H1 (cell line): ENCODE measurements around the gene RBM6. TPM values are rescaled to one million over a fixed set of nuclear protein-coding genes. Genes with fewer than 3 reads are reported as not detected.

Experiments used
- CTCF ChIA-PET: fragments of 300-600 bp; sonication (Branson Sonifier 250); formaldehyde crosslinking; loops from one replicate; lab custom pipeline; 2021; ENCODE audit not compliant: partially characterized antibody; lab: Charles Lee
- POLR2A ChIA-PET: fragments of 300-600 bp; sonication (Branson Sonifier 250); formaldehyde crosslinking; loops from one replicate; lab custom pipeline; 2021; ENCODE audit warnings: inconsistent platforms; ENCODE audit not compliant: partially characterized antibody; lab: Charles Lee
- DNase-seq, 2 experiments: peaks; one replicate each; pipeline versions ENCODE4 v3.0.0 to v3.0.0-alpha.2; 2010 to 2022; ENCODE audit warnings: low spot score in 2 of 2, low read depth in 1 of 2, mixed read lengths in 1 of 2
- FAIRE-seq: peaks from 2 replicates; lab custom pipeline; 2011; peaks lifted over from hg19 to GRCh38; lab: Jason Lieb, UNC
- H2AFZ ChIP-seq: 2 replicates; pipeline ENCODE4 v1.8.1; 2012; ENCODE audit warnings: low read length, inconsistent platforms
- H2AK5ac ChIP-seq: 2 replicates; pipeline ENCODE4 v1.6.1; 2013; ENCODE audit warnings: low read depth, low read length
- H2BK120ac ChIP-seq: replicated peaks from 2 replicates; pipeline ENCODE3; 2013; ENCODE audit warnings: low read depth, low read length, inconsistent platforms
- H2BK12ac ChIP-seq: 2 replicates; pipeline ENCODE4 v1.6.1; 2013; ENCODE audit warnings: low read depth, low read length
- H2BK15ac ChIP-seq: 2 replicates; pipeline ENCODE4 v1.6.1; 2013; ENCODE audit warnings: low read length
- H2BK20ac ChIP-seq: 2 replicates; pipeline ENCODE4 v1.6.1; 2013; ENCODE audit warnings: low read length
- H2BK5ac ChIP-seq: 2 replicates; pipeline ENCODE4 v1.6.1; 2013; ENCODE audit warnings: low read depth, low read length
- H3K14ac ChIP-seq: 2 replicates; pipeline ENCODE4 v1.6.1; 2013; ENCODE audit warnings: inconsistent platforms; ENCODE audit not compliant: insufficient read length
- H3K18ac ChIP-seq: 2 replicates; pipeline ENCODE4 v1.6.1; 2013; ENCODE audit warnings: low read length; ENCODE audit errors: extremely low read depth
- H3K23ac ChIP-seq: 2 replicates; pipeline ENCODE4 v1.6.1; 2013; ENCODE audit warnings: inconsistent platforms; ENCODE audit not compliant: insufficient read length
- H3K23me2 ChIP-seq: 2 replicates; pipeline ENCODE4 v1.6.1; 2013; ENCODE audit warnings: low read depth, low read length
- H3K27ac ChIP-seq: 2 replicates; pipeline ENCODE4 v1.6.1; 2011; ENCODE audit warnings: low read depth, low read length, inconsistent platforms
- H3K27me3 ChIP-seq, 4 experiments: replicated peaks in 1 of 4; 1 replicate in 1 of 4; 2 replicates in 3 of 4; pipeline versions ENCODE4 v1.6.1 to v1.8.1; 2011 to 2013; ENCODE audit warnings: low read length in 3 of 4, mild to moderate bottlenecking in 3 of 4, inconsistent platforms in 2 of 4, mixed read lengths in 2 of 4, moderate library complexity in 1 of 4; ENCODE audit not compliant: control insufficient read depth in 3 of 4, insufficient read depth in 3 of 4; ENCODE audit errors: extremely low read depth in 1 of 4
- H3K36me3 ChIP-seq, 4 experiments: 2 replicates each; pipeline versions ENCODE4 v1.6.1 to v1.8.1; 2011 to 2013; ENCODE audit warnings: mild to moderate bottlenecking in 4 of 4, low read length in 3 of 4, moderate library complexity in 2 of 4, control low read depth in 1 of 4, inconsistent platforms in 1 of 4; ENCODE audit not compliant: insufficient read depth in 4 of 4, control insufficient read depth in 2 of 4
- H3K4ac ChIP-seq: replicated peaks from 2 replicates; pipeline ENCODE3; 2013; ENCODE audit warnings: low read length, low read depth, mixed read lengths, inconsistent platforms; ENCODE audit not compliant: insufficient read length
- H3K4me1 ChIP-seq, 4 experiments: replicated peaks in 1 of 4; 1 replicate in 1 of 4; 2 replicates in 3 of 4; pipeline versions ENCODE4 v1.6.1 to v1.8.1; 2011 to 2013; ENCODE audit warnings: low read length in 3 of 4, inconsistent platforms in 2 of 4, mixed read lengths in 1 of 4; ENCODE audit not compliant: insufficient read depth in 4 of 4, control insufficient read depth in 3 of 4
- H3K4me2 ChIP-seq, 2 experiments: 2 replicates each; pipeline versions ENCODE4 v1.6.1 to v1.8.1; 2011 to 2013; ENCODE audit warnings: low read depth in 2 of 2, low read length in 2 of 2, control low read depth in 1 of 2, inconsistent platforms in 1 of 2, mild to moderate bottlenecking in 1 of 2; ENCODE audit not compliant: insufficient read depth in 1 of 2
- H3K4me3 ChIP-seq, 4 experiments: fragments of 200-600, 300-600 bp in 1 of 4; sonication (generic), shearing (Covaris generic), sonication (Bioruptor Twin) in 1 of 4; 2 replicates each; pipeline versions ENCODE4 v1.5.1 to v1.8.1; 2011 to 2016; ENCODE audit warnings: low read length in 4 of 4, low read depth in 3 of 4, control low read depth in 2 of 4, inconsistent platforms in 2 of 4, mild to moderate bottlenecking in 2 of 4, mixed read lengths in 1 of 4, moderate library complexity in 1 of 4; ENCODE audit not compliant: insufficient read depth in 2 of 4; ENCODE audit errors: extremely low read depth in 1 of 4
- H3K56ac ChIP-seq: replicated peaks from 2 replicates; pipeline ENCODE3; 2013; ENCODE audit warnings: low read depth, mild to moderate bottlenecking, mixed read lengths, low read length, inconsistent platforms; ENCODE audit not compliant: insufficient read length
- H3K79me1 ChIP-seq: 2 replicates; pipeline ENCODE4 v1.6.1; 2013; ENCODE audit warnings: low read depth, low read length, control low read depth
- H3K79me2 ChIP-seq, 2 experiments: 2 replicates each; pipeline versions ENCODE4 v1.6.1 to v1.8.1; 2012 to 2013; ENCODE audit warnings: low read length in 2 of 2, mild to moderate bottlenecking in 2 of 2, inconsistent platforms in 1 of 2; ENCODE audit not compliant: insufficient read depth in 2 of 2, control insufficient read depth in 1 of 2
- H3K9ac ChIP-seq, 4 experiments: replicated peaks in 1 of 4; 1 replicate in 1 of 4; 2 replicates in 3 of 4; pipeline versions ENCODE4 v1.6.1 to v1.8.1; 2011 to 2013; ENCODE audit warnings: low read depth in 3 of 4, low read length in 3 of 4, control low read depth in 2 of 4, mild to moderate bottlenecking in 2 of 4, moderate library complexity in 2 of 4, inconsistent platforms in 1 of 4; ENCODE audit errors: extremely low read depth in 1 of 4
- H3K9me3 ChIP-seq, 2 experiments: 2 replicates each; pipeline versions ENCODE4 v1.6.1 to v1.8.1; 2012 to 2013; ENCODE audit warnings: mild to moderate bottlenecking in 2 of 2, moderate library complexity in 2 of 2, control low read depth in 1 of 2, inconsistent platforms in 1 of 2, low read depth in 1 of 2, low read length in 1 of 2, mixed read lengths in 1 of 2; ENCODE audit not compliant: insufficient read depth in 2 of 2
- H4K20me1 ChIP-seq, 2 experiments: replicated peaks in 1 of 2; 2 replicates each; pipeline versions ENCODE3 to v1.8.1; 2011 to 2013; ENCODE audit warnings: inconsistent platforms in 2 of 2, low read length in 2 of 2, mild to moderate bottlenecking in 1 of 2; ENCODE audit not compliant: insufficient read depth in 2 of 2, control insufficient read depth in 1 of 2
- H4K5ac ChIP-seq: 2 replicates; pipeline ENCODE4 v1.6.1; 2013; ENCODE audit warnings: low read length, low read depth, mixed read lengths, inconsistent platforms; ENCODE audit not compliant: insufficient read length
- H4K8ac ChIP-seq: 2 replicates; pipeline ENCODE4 v1.8.0; 2013; ENCODE audit warnings: mild to moderate bottlenecking, moderate library complexity, low read length, inconsistent platforms; ENCODE audit not compliant: insufficient read depth; ENCODE audit errors: extremely low read depth
- H4K91ac ChIP-seq: replicated peaks from 2 replicates; pipeline ENCODE3; 2013; ENCODE audit warnings: low read length, mixed read lengths, inconsistent platforms; ENCODE audit not compliant: insufficient read length
- CEBPB ChIP-seq: IDR thresholded peaks from 2 replicates; pipeline ENCODE4 v1.6.1; 2012; ENCODE audit warnings: low read depth, low read length
- KDM1A ChIP-seq: fragments of 200-600, 300-600 bp; sonication (generic); IDR thresholded peaks from 2 replicates; pipeline ENCODE4 v1.7.1; 2016; ENCODE audit warnings: mild to moderate bottlenecking, low read length, borderline replicate concordance
- MAX ChIP-seq: IDR thresholded peaks from 2 replicates; pipeline ENCODE4 v1.6.1; 2012; ENCODE audit warnings: inconsistent platforms
- PHF8 ChIP-seq: fragments of 200-600 bp; sonication (generic); conservative IDR thresholded peaks from 2 replicates; pipeline ENCODE4 v1.7.1; 2012; ENCODE audit warnings: low read depth, mild to moderate bottlenecking, inconsistent platforms, low read length, moderate library complexity
- POLR2A ChIP-seq, 2 experiments: IDR thresholded peaks; 1 replicate in 1 of 2; 2 replicates in 1 of 2; pipeline ENCODE4 v1.6.1; 2011; ENCODE audit warnings: low read depth in 2 of 2, low read length in 2 of 2, mild to moderate bottlenecking in 2 of 2; ENCODE audit errors: control extremely low read depth in 1 of 2
- RAD21 ChIP-seq, 2 experiments: IDR thresholded peaks in 1 of 2; conservative IDR thresholded peaks in 1 of 2; 2 replicates each; pipeline ENCODE4 v1.6.1; 2011; ENCODE audit warnings: low read depth in 2 of 2, low read length in 2 of 2, improper control_type of control experiment in 1 of 2, inconsistent platforms in 1 of 2, mild to moderate bottlenecking in 1 of 2, moderate library complexity in 1 of 2
- SP1 ChIP-seq: IDR thresholded peaks from 2 replicates; pipeline ENCODE4 v1.6.1; 2011; ENCODE audit warnings: low read depth, low read length
- SRF ChIP-seq: IDR thresholded peaks from 2 replicates; pipeline ENCODE4 v1.6.1; 2011; ENCODE audit warnings: mild to moderate bottlenecking, low read depth, low read length, moderate library complexity
- WGBS, 2 experiments: shearing (Covaris generic) in 1 of 2; methylation state at CpG; one replicate each; pipeline versions ENCODE4 v1.1.6 to v1.1.7; 2013 to 2015; ENCODE audit warnings: low lambda C conversion rate in 2 of 2, mixed read lengths in 2 of 2, inconsistent platforms in 1 of 2, low coverage in 1 of 2, missing lambda C conversion rate in 1 of 2; ENCODE audit not compliant: insufficient replicate concordance in 2 of 2, insufficient coverage in 1 of 2, insufficient read length in 1 of 2; ENCODE audit errors: extremely low coverage in 1 of 2, missing lambda C conversion rate in 1 of 2; 5-methylcytosine and 5-hydroxymethylcytosine counted together
- polyA plus RNA-seq, 7 experiments: library from polyadenylated mRNA; depleted of rRNA in 3 of 7; stranded (reverse) in 5 of 7; unstranded in 2 of 7; fragments of >200 nt in 5 of 7; fragments of 200-250 nt in 2 of 7; gene quantifications; 1 replicate in 5 of 7; 2 replicates in 1 of 7; 4 replicates in 1 of 7; pipeline versions ENCODE4 v1.2.1 to v1.2.3, GENCODE V29; 2011 to 2013; ENCODE audit warnings: missing spikeins in 2 of 7, mixed read lengths in 2 of 7
- total RNA-seq: library from RNA; stranded (reverse); fragmentation: NEBNext Ultra II Directional; extraction: Animal tissue kit (Norgen Biotek cat#: 25700); gene quantifications from 2 replicates; pipeline ENCODE4 v1.2.1, GENCODE V29; 2021

The RBM6 gene
- total and polyA plus RNA-seq, 2 of the 8 experiments (the other 6 are each of a cell fraction or from before 2014, with no cell fraction given) = 30.6 to 80.1 TPM

- Histone ChIP-seq H3K9me3 (no peaks in the 10 kb centered on the region), H3K9ac (no peak overlapping the region), H4K8ac (no peak overlapping the region), H3K79me2 (no peaks in the 10 kb centered on the region), H4K20me1 (peaks cover 0 to 8% of the 10 kb centered on the region in 2 experiments), H3K4me3 (no peak overlapping the region), H4K91ac (no peak overlapping the region), H2BK120ac (no peak overlapping the region), H2AK5ac (no peak overlapping the region), H3K27ac (no peak overlapping the region), H3K18ac (no peak overlapping the region), H4K5ac (no peak overlapping the region), H3K23ac (no peak overlapping the region), H3K4me2 (no peak overlapping the region), H2BK5ac (no peak overlapping the region), H3K27me3 (no peaks in the 10 kb centered on the region), H3K4me1 (0 out of 7 replicates have a peak, but pooled peaks cover 0 to 2% (median 0%) of the 10 kb centered on the region in 4 experiments), H2BK15ac (no peak overlapping the region), H2AFZ (no peak overlapping the region), H3K56ac (no peak overlapping the region), H3K79me1 (no peaks in the 10 kb centered on the region), H3K4ac (no peak overlapping the region), H2BK20ac (no peak overlapping the region), H3K23me2 (no peaks in the 10 kb centered on the region), H2BK12ac (no peak overlapping the region), H3K14ac (no peak overlapping the region), H3K36me3 (peaks cover 60 to 99% (median 89%) of the 10 kb centered on the region in 4 experiments)
- WGBS, 2 experiments = 90% methylated on average over 4 of the region's 5 CpGs; no CpG with 5 or more reads in 1 of the 2 experiments
- FAIRE-seq (no peak), DNase-seq (no peak)
- ChIA-PET CTCF (interaction anchor here (0.9 to 20.9 kb wide), 4 partner anchors 9 to 75 kb away, joined by 3 to 591 read pairs (median 5); partner anchors contain the start of gene GNAT1), POLR2A (no interaction called here)
- no peak for TF ChIP-seq SRF
- no peak for TF ChIP-seq RAD21 (IDR thresholded peaks at IDR 0.05 in 1 of 2, conservative IDR thresholded peaks at IDR 0.05 in 1 of 2; ENCODE audit: low read depth in 2 of 2, low read length in 2 of 2)
- no peak for TF ChIP-seq MAX
- no peak for TF ChIP-seq CEBPB
- TF ChIP-seq KDM1A = no peak
- TF ChIP-seq POLR2A (IDR thresholded peaks at IDR 0.05; ENCODE audit: control extremely low read depth in 1 of 2, low read depth in 2 of 2, low read length in 2 of 2) = no peak
- no peak for TF ChIP-seq SP1
- TF ChIP-seq PHF8 = no peak
These were observed 171.8 kb downstream of the RBM6 start for GRCh38 chr3:50111757-50112156.
